ENCODE results near the gene POLN.

The POLN gene

DNA sequence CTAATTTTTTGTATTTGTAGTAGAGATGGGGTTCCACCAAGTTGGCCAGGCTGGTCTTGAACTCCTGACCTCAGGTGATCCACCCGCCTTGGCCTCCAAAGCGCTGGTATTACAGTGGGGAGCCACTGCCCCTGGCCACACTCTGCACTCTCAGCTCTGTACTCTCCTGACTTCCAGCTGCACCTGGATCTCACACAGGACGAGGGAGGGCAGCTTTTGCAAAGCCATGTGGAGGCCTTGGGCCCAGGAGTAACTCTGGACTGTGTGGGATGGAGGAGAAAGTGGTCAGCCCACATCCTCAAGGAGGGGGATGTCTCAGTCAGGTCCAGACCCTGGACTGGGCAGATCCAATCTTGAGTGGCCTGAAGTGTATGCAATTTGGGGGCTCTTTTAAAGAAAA, 159.8 kb downstream of the POLN start:
- no peak for DNase-seq (ENCODE audit: low read depth)

DNA sequence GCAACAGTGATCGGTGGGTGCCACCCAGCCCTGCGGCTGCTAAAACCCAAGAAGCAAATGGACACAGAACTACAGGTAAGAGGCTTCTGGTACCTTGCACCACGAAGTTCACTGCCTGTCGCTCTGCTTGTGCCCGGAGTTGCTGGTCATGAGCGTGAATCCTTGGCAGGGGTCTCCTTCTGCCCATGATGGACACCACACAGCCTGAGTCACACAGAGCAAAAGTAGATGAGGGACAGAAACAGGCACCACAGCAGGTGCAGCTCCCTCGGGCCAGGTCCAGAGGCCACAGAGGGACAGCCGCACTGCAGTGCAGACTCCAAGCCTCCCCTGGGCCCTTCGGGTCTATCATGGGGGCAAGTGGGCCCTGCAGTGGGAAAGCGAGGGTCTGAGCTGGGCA, 160.4 kb downstream of the POLN start:
- no peak for DNase-seq (ENCODE audit: low read depth)

- DNase-seq (ENCODE audit: low read depth), result no peak
These were observed 161.3 kb downstream of the POLN start for GRCh38 chr4:2080429-2081300.

DNA sequence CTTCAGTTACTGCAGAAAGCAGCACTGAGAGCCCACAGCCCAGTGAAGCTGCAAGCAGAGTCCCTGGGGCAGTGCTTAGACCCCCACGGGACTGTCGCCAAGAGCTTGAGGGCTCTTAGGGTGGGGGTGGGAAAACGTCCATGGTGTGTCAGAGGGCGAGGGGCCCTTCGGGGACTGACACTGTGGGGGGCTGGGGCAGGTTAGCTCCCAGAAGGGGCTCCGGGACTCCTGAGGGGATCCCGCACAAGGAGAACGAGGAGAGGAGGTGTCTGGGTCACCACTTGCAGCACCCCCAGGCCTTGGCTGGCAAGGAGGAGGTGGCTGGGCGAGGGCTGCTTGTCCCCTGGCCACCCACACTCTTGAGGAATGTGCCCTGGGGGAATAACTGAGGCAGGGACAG, 162.0 kb downstream of the POLN start:
- DNase-seq (ENCODE audit: low read depth), result no peak

DNA sequence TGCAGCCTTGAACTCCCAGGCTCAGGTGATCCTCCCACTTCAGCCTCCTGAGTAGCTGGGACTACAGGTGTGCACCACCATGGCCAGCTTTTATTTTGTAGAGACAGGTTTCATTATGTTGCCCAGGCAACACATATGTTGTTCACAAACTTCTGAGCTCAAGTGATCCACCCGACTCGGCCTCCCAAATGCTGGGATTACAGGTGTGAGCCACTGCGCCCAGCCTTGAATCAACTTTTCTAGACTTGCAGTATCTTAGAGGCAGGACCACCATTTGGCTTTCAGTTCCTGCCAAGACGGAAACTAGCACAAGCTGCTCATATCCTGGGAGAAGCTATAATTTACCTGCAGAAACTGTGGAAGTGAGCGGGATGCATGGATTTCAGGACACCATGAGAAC, 162.9 kb downstream of the POLN start:
- no peak for DNase-seq (ENCODE audit: low read depth)

- no peak for DNase-seq (ENCODE audit: low read depth)
These were observed 163.3 kb downstream of the POLN start for GRCh38 chr4:2078584-2078983.

- DNase-seq (ENCODE audit: low read depth), result no peak
These were observed 164.1 kb downstream of the POLN start for GRCh38 chr4:2077537-2078460.

GRCh38 chr4:2076908-2077536, 164.9 kb downstream of the POLN start:
- DNase-seq (ENCODE audit: low read depth), result no peak

DNA sequence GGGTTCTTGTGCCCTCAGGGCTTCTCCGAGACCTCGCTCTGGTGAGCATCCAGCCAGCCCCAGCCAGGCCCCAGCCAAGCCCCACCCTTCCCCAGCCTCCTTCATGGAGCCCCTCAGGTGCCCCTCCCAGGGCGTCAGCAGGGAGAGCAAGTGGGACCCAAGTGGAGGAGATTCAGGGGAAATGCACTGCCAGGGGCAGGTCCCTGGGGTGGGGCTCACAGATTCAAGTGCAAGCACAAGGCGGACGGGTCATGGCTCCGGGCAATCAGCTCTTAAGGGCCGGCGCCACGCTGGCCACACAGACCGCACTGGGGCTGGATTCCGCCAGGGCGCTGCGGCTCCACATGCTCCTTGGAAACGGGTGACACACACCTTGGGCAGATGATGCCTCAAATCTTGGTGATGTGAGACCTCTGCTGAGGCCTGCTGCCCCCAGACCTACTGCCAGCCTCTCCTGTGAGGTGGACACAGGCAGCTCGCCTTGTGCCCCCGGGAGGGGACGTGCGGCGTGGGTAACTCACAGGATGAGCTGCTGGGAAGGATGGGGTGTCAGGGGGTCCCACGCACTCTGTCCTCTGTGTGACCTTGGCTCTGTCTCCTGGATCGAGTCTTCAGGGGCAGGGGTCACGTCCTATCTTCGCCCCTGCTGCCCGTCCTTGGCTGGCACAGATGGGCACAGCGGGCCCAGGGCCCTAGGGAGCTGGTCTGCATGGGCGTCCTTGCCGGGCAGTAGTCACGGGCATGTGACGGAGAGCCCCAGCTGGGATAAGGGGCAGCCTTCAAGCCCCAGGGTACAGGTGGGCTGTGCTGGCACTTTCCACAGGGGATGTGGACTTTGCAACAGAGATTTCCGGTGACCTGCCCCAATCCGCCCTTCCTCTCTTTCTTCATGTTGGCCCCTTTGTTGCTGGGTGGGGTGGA, 165.7 kb downstream of the POLN start:
- DNase-seq (ENCODE audit: low read depth), result no peak

GRCh38 chr4:2075171-2075986, 166.5 kb downstream of the POLN start:
- DNase-seq (ENCODE audit: low read depth), result no peak

GRCh38 chr4:2074588-2074987, 167.3 kb downstream of the POLN start:
- no peak for DNase-seq (ENCODE audit: low read depth)

DNA sequence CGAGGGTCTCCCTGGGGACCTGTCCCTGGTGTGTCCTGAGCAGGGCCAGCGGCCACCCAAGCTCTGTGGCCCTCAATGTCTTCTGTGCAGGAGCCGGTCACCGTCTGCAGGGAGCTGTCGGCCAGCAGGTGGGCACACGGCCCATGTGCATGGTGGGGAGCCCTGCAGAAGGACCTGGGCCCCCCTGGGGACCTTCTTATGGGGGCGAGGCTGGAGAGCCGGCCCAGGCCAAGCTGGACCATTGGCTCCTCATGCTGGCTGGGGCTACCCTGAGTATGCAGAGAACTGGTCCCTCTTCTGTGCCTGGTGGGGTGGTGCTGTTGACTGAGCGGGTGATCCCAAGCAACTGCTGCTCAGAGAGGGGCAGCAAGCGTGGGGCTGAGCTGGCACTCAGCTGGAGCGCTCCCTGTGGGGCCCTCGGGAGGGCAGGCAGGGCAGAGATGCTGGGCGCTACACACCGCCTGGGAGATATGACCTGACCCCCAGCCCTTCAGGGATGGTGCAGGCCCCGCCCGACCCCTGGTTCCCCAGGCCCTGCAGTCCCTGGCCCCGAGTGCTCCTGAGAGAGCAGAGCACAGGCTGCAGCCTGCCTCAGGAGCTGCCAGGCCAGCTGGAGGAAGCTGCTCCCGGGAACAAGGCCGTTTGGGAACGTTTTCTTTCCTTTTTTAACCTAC, 168.0 kb downstream of the POLN start:
- DNase-seq (ENCODE audit: low read depth), result no peak

DNA sequence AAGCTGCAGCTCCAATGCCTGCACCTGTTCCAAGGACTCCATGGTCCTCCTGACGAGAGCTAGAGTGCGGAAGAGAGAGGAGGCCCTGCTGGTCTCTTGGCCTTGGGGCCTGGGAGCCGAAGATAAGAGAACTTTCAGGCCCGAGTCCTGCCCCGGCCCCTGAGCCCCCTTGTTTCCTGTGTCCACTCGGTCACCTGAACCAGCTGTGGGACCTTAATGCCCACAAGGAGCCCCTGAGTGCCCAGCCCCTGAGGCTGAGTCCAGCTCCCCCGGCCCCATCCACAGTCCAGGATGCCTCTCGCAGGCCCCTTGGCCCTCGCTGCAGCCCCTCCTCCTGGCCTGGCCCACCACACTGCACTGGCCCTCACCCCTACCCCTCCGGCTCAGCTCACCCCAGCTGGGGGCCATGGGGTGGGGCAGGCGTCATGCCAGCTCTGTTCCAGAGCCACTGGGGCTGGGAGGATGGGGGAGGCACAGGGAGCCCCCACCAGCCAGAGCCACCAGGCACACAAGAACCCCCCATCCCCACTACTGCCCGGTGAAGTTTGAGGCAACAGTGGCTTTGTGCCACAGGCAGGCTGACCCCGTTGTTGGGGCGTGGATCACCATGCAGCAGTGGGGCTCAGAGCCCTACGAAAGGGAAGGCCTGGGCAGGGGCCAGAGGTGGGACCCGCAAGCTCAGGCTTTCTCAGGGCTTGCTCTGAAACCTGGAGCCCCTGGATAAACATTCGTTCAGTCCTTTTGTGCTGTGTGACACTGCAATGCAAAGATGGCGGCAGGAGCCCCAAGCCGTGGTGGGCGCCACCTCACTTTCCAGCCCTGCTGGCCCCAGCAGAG, 168.7 kb downstream of the POLN start:
- DNase-seq (ENCODE audit: low read depth), result no peak

DNA sequence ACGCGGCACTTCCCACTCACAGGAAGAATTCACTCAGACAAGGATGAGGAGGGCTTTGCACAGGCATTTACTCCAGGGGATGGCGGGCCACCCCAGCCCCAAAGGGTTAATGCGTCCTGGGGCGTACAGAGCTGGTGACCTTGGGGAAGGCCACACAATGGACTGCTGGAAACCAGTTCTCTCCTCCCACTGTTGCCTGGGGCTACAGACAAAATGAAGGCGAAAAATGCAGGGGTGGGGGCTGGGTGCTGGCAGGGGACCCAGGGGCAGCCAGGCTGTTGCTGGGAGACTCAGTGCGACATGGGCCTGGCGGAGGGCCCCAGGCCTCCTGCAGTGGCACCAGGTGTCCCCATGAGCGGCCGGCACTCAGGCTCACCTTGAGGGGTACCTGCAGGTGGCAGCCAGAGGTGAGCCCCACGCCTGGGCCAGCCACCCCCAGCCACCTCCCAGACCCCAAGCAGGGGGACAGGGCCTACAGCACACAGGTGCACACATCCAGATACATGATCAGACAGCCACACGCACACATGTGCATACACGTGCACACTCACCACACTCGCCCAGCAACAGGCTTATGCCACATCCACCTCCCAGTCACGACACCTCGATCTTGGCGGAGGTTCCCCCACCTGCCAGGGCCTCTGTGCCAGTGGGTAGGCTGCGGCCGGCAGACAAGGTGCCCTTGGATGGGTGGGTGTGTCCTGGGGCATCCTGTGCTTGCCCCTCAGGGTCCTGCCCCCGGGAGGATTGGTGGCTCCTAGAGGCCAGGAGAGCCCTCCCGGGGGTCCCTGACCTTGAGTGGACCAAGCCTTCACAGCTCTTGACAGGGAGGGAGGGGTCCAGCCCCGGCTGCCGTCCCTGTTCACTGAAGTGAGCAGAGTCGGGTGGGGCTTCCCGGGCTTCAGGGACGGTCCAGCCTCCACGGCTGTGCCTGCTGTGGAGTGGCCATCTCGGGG, 169.7 kb downstream of the POLN start:
- no peak for DNase-seq (ENCODE audit: low read depth)

- DNase-seq (ENCODE audit: low read depth), result no peak
These were observed 170.5 kb downstream of the POLN start for GRCh38 chr4:2071252-2071911.

GRCh38 chr4:2070421-2071251, 171.3 kb downstream of the POLN start:
- DNase-seq (ENCODE audit: low read depth), result no peak

All from non-pigmented ciliary epithelial cell (primary cell).